Smooth muscle cell of the brain vasculature (primary cell): Measurements from ENCODE around the gene SDC3.

Source experiments
- DNase-seq: peaks from one replicate; pipeline ENCODE4 v3.0.0-alpha.2; 2012; ENCODE audit warnings: low read depth, low spot score

Gene SDC3

GRCh38 chr1:30904962-30905335 is 3.6 kb downstream of the SDC3 start:
- DNase-seq, result no peak

GRCh38 chr1:30904191-30904961 is 4.2 kb downstream of the SDC3 start:
- no peak for DNase-seq

GRCh38 chr1:30903343-30904034 is 5.1 kb downstream of the SDC3 start:
- no peak for DNase-seq

GRCh38 chr1:30902593-30903290 is 5.8 kb downstream of the SDC3 start:
- no peak for DNase-seq

- no peak for DNase-seq
Observed at GRCh38 chr1:30901798-30902581, 6.6 kb downstream of the SDC3 start.

- no peak for DNase-seq
Observed at GRCh38 chr1:30900931-30901560, 7.5 kb downstream of the SDC3 start.

- DNase-seq, result no peak
Observed at GRCh38 chr1:30900486-30900885, 8.1 kb downstream of the SDC3 start.

GRCh38 chr1:30899577-30900389 is 8.8 kb downstream of the SDC3 start:
- no peak for DNase-seq

GRCh38 chr1:30898031-30898815 is 10.3 kb downstream of the SDC3 start:
- DNase-seq, result no peak

GRCh38 chr1:30896905-30897304 is 11.7 kb downstream of the SDC3 start:
- no peak for DNase-seq

GRCh38 chr1:30895944-30896660 is 12.5 kb downstream of the SDC3 start:
- DNase-seq, result no peak

GRCh38 chr1:30895382-30895943 is 13.1 kb downstream of the SDC3 start:
- DNase-seq, result no peak

- no peak for DNase-seq
Observed at GRCh38 chr1:30894508-30894973, 14.0 kb downstream of the SDC3 start.

- no peak for DNase-seq
Observed at GRCh38 chr1:30893776-30894507, 14.6 kb downstream of the SDC3 start.

- DNase-seq, result no peak
Observed at GRCh38 chr1:30892671-30893073, 15.9 kb downstream of the SDC3 start.

GRCh38 chr1:30891227-30891552 is 17.4 kb downstream of the SDC3 start:
- DNase-seq, result no peak

- DNase-seq, result no peak
Observed at GRCh38 chr1:30890502-30891226, 17.9 kb downstream of the SDC3 start.
